PFSK-1 (cell line): ENCODE measurements around the gene XCR1.

ENCODE experiments used
- FOXP2 ChIP-seq: optimal IDR thresholded peaks from 2 replicates; pipeline ENCODE3; 2011; ENCODE audit warnings: borderline replicate concordance, control low read depth, inconsistent platforms; ENCODE audit not compliant: insufficient read depth; ENCODE audit errors: extremely low read length, extremely low read depth
- POLR2AphosphoS5 ChIP-seq: IDR thresholded peaks from 2 replicates; pipeline ENCODE4 v1.6.1; 2012; ENCODE audit warnings: low read depth, mild to moderate bottlenecking, control low read depth, low read length, moderate library complexity
- REST ChIP-seq, 2 experiments: IDR thresholded peaks; 2 replicates each; pipeline versions ENCODE4 v1.6.1 to v1.8.0; 2011 to 2012; ENCODE audit warnings: low read depth in 2 of 2, low read length in 2 of 2, control low read depth in 1 of 2, inconsistent platforms in 1 of 2, mild to moderate bottlenecking in 1 of 2, moderate library complexity in 1 of 2; ENCODE audit not compliant: insufficient read depth in 1 of 2
- SIN3A ChIP-seq: IDR thresholded peaks from 2 replicates; pipeline ENCODE4 v1.6.1; 2012; ENCODE audit warnings: mild to moderate bottlenecking, low read length, moderate library complexity, borderline replicate concordance; ENCODE audit not compliant: insufficient read depth
- TAF1 ChIP-seq: IDR thresholded peaks from 2 replicates; pipeline ENCODE4 v1.6.1; 2012; ENCODE audit warnings: low read length, control low read depth, borderline replicate concordance; ENCODE audit not compliant: insufficient read depth

Gene XCR1

GRCh38 chr3:46052531-46052930, 25.2 kb upstream of the XCR1 start:
- TF ChIP-seq TAF1 (no peak), POLR2AphosphoS5 (no peak)

GRCh38 chr3:46049093-46049492, 21.8 kb upstream of the XCR1 start:
- TF ChIP-seq SIN3A = no peak
- TF ChIP-seq TAF1 = no peak
- no peak for TF ChIP-seq REST (IDR thresholded peaks at IDR 0.05; ENCODE audit: insufficient read depth in 1 of 2, low read depth in 2 of 2, low read length in 2 of 2)
- TF ChIP-seq FOXP2 = no peak
- no peak for TF ChIP-seq POLR2AphosphoS5

GRCh38 chr3:46038916-46039315, 11.6 kb upstream of the XCR1 start:
- TF ChIP-seq SIN3A = no peak
- no peak for TF ChIP-seq REST (IDR thresholded peaks at IDR 0.05; ENCODE audit: insufficient read depth in 1 of 2, low read depth in 2 of 2, low read length in 2 of 2)
- no peak for TF ChIP-seq POLR2AphosphoS5
- no peak for TF ChIP-seq FOXP2
- no peak for TF ChIP-seq TAF1

GRCh38 chr3:46036191-46036590, 8.9 kb upstream of the XCR1 start:
- TF ChIP-seq TAF1 = no peak

- TF ChIP-seq FOXP2 (no peak), REST (IDR thresholded peaks at IDR 0.05; ENCODE audit: insufficient read depth in 1 of 2, low read depth in 2 of 2, low read length in 2 of 2) (no peak), TAF1 (no peak), POLR2AphosphoS5 (no peak), SIN3A (no peak)
Measured at GRCh38 chr3:46031747-46032146, 4.5 kb upstream of the XCR1 start.

- TF ChIP-seq REST (IDR thresholded peaks at IDR 0.05; ENCODE audit: insufficient read depth in 1 of 2, low read depth in 2 of 2, low read length in 2 of 2) (no peak), SIN3A (no peak), FOXP2 (no peak), TAF1 (no peak), POLR2AphosphoS5 (no peak)
Measured at GRCh38 chr3:46031269-46031668, 4.0 kb upstream of the XCR1 start.
